Nephron progenitor cell (in vitro differentiated cells): ENCODE results near the gene MTERF1.
"Not testable (repeated sequence)": the region's sequence is repeated elsewhere in the genome, so short reads cannot be mapped to it uniquely, and the experiment has no call there.

ENCODE experiments used
- DNase-seq: peaks from one replicate; pipeline ENCODE4 v3.0.0; 2021
- H3K27ac Mint-ChIP-seq: 2 replicates; pipeline ENCODE4 v1.8.0; 2021; ENCODE audit warnings: mild to moderate bottlenecking, moderate library complexity, mixed read lengths
- H3K27me3 Mint-ChIP-seq: 2 replicates; pipeline ENCODE4 v1.8.0; 2021; ENCODE audit warnings: mild to moderate bottlenecking, low read depth, mixed read lengths; ENCODE audit not compliant: poor library complexity
- H3K36me3 Mint-ChIP-seq: 2 replicates; pipeline ENCODE4 v1.8.0; 2021; ENCODE audit warnings: low read depth, mixed read lengths
- H3K4me1 Mint-ChIP-seq: 2 replicates; pipeline ENCODE4 v1.8.0; 2021; ENCODE audit warnings: mixed read lengths
- H3K4me3 Mint-ChIP-seq: 2 replicates; pipeline ENCODE4 v1.8.0; 2021; ENCODE audit warnings: mild to moderate bottlenecking, moderate library complexity, mixed read lengths
- H3K9me3 Mint-ChIP-seq: 2 replicates; pipeline ENCODE4 v1.8.0; 2021; ENCODE audit warnings: mild to moderate bottlenecking, moderate library complexity, mixed read lengths
- TF ChIP-seq, protein P1 (sequence below): fragments of 200-600 bp; sonication (generic); IDR thresholded peaks from 2 replicates; pipeline ENCODE4 v1.5.0; 2021; ENCODE audit warnings: antibody characterized with exemption

Gene MTERF1

DNA sequence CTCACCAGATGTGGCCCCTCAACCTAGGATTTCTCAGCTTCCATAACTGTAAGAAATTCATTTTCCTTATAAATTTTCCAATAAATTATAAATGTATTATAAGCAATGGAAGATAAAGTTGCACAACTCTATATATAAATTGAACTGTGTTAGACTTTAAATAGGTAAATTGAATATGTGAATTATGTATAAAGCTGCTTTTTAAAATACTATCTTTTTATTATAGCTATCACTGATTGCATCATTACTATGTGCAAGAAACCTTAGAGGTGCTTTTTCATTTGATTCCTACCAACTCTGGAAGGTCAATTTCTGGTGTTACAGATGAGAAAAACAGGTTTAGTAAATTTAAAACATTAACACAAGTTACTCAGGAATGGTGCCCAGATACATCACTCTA lies 8.4 kb downstream of the MTERF1 start:
- no peak for DNase-seq
- Mint-ChIP-seq H3K27me3 (no peaks in the 10 kb centered on the region), H3K4me3 (no peak overlapping the region), H3K36me3 (peaks cover 33% of the 10 kb centered on the region), H3K4me1 (no peaks in the 10 kb centered on the region), H3K9me3 (no peaks in the 10 kb centered on the region), H3K27ac (no peak overlapping the region)
- TF ChIP-seq, protein P1, sequence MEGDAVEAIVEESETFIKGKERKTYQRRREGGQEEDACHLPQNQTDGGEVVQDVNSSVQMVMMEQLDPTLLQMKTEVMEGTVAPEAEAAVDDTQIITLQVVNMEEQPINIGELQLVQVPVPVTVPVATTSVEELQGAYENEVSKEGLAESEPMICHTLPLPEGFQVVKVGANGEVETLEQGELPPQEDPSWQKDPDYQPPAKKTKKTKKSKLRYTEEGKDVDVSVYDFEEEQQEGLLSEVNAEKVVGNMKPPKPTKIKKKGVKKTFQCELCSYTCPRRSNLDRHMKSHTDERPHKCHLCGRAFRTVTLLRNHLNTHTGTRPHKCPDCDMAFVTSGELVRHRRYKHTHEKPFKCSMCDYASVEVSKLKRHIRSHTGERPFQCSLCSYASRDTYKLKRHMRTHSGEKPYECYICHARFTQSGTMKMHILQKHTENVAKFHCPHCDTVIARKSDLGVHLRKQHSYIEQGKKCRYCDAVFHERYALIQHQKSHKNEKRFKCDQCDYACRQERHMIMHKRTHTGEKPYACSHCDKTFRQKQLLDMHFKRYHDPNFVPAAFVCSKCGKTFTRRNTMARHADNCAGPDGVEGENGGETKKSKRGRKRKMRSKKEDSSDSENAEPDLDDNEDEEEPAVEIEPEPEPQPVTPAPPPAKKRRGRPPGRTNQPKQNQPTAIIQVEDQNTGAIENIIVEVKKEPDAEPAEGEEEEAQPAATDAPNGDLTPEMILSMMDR = no peak

DNA sequence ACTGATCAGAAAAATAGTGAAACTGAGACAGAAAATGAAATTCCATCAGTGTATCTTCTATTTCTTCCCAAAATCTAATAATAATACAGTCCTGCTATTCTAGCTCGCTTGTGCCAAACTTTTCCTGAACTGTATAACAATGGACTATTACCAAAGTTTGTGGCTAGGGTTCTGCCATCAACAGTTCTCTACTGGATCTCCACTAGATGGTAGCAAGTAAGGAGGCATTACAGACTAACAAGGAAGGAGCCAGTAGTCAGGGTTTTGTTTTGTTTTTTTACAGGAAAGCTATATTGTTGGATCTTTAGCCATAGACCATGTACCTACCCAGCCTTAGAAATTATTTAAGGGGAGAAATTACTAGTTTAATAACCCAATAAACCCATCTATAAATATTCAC lies 10.8 kb downstream of the MTERF1 start:
- Mint-ChIP-seq H3K4me3 (no peak overlapping the region), H3K4me1 (no peaks in the 10 kb centered on the region), H3K27ac (no peak overlapping the region), H3K36me3 (peaks cover 19% of the 10 kb centered on the region), H3K9me3 (no peaks in the 10 kb centered on the region), H3K27me3 (no peaks in the 10 kb centered on the region)
- no peak for DNase-seq
- TF ChIP-seq, protein P1 = no peak

DNA sequence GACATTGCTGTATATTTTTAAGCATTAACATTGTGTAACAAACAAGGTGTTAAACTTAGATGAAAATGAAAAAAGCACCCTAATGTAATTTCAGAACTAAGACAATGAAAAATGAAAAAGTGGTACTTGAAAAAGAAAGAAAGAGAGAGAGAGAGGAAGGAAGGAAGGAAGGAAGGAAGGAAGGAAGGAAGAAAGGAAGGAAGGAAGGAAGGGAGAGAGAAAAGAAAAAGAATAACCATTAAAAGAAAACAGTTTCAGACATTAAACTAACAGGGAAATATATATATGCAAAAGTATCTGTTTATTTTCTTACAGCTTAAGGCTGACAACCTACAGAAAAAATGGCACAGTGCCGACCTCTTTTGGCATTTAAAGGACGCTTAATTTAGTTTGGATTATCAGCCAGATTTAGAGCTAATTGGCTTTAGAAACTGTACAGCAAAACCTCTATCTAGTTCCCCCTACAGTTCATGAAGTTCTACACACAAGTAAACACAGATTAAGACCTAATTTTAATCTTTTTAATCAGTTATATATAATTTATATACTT lies 13.8 kb downstream of the MTERF1 start:
- Mint-ChIP-seq H3K36me3 (peaks cover 10% of the 10 kb centered on the region), H3K4me3 (no peak overlapping the region), H3K27me3 (no peaks in the 10 kb centered on the region), H3K9me3 (no peaks in the 10 kb centered on the region), H3K27ac (peak overlapping the region; percentile 50), H3K4me1 (no peaks in the 10 kb centered on the region)
- TF ChIP-seq, protein P1 = no peak
- no peak for DNase-seq

DNA sequence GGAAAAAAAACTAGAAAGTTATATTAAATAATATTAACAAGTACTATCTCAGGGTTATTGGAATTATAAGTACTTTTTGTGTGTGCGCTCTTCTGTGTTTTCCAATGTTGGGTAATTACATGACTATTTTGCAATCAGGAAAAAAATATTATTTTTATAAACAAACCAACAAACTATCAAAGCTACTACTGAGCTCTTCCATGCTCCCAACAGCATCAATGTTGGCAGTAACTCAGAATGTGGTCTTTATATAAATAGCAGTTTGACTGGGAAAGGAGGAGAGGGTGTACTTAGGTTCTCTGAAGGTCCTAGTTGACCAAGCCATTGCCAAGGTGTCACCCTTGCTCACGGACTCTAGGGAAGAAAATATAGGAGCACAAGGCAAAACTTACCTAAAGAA lies 15.0 kb downstream of the MTERF1 start:
- Mint-ChIP-seq H3K4me1 (no peaks in the 10 kb centered on the region), H3K4me3 (no peak overlapping the region), H3K27ac (no peak overlapping the region), H3K36me3 (peaks cover 10% of the 10 kb centered on the region), H3K9me3 (no peaks in the 10 kb centered on the region), H3K27me3 (no peaks in the 10 kb centered on the region)
- no peak for DNase-seq
- TF ChIP-seq, protein P1 = no peak

DNA sequence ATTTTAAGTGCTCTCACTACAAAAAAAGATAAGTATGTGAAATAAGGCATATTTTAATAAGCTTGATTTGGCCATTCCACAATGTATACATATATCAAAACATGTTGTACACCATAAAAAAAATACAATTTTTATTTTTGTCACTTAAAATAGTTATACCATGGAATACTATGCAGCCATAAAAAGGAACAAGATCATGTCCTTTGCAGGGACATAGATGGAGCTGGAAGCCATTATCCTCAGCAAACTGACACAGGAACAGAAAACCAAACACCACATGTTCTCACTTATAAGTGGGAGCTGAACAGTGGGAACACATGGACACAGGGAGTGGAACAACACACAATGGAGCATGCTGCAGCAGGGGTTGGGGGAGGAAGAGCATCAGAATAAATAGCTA lies 15.9 kb downstream of the MTERF1 start:
- not testable (repeated sequence) for H3K27me3 Mint-ChIP-seq, H3K4me3 Mint-ChIP-seq, H3K27ac Mint-ChIP-seq, H3K9me3 Mint-ChIP-seq, H3K4me1 Mint-ChIP-seq, DNase-seq
- peaks cover 10% of the 10 kb centered on the region for H3K36me3 Mint-ChIP-seq

DNA sequence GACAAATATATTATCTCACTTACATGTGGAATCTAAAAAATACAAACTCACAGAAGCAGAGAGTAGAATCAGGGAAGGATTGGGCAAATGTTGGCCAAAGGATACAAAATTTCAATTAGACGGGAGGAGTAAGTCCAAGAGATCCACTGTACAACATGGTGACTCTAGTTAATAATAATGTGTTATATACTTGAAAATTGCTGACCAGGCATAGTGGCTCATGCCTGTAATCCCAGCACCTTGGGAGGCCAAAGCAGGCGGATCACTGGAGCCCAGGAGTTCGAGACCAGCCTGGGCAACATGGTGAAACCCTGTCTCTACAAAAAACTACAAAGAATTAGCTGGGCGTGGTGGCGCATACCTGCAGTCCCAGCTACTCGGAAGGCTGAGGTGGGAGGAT lies 16.4 kb downstream of the MTERF1 start:
- H3K27me3 Mint-ChIP-seq = no peaks in the 10 kb centered on the region

More for the DNA sequence above, 16.4 kb downstream of the MTERF1 start:
- no peaks in the 10 kb centered on the region for H3K9me3 Mint-ChIP-seq
- no peaks in the 10 kb centered on the region for H3K4me1 Mint-ChIP-seq
- no peak overlapping the region for H3K27ac Mint-ChIP-seq
- TF ChIP-seq, protein P1 = no peak
- H3K4me3 Mint-ChIP-seq = no peak overlapping the region
- H3K36me3 Mint-ChIP-seq = peaks cover 10% of the 10 kb centered on the region
- DNase-seq = no peak
